ENCODE results near the gene TBC1D9.

Gene TBC1D9

GRCh38 chr4:140648716-140649308 lies 107.4 kb downstream of the TBC1D9 start:
- DNase-seq (ENCODE audit: low read depth): no peak

DNA sequence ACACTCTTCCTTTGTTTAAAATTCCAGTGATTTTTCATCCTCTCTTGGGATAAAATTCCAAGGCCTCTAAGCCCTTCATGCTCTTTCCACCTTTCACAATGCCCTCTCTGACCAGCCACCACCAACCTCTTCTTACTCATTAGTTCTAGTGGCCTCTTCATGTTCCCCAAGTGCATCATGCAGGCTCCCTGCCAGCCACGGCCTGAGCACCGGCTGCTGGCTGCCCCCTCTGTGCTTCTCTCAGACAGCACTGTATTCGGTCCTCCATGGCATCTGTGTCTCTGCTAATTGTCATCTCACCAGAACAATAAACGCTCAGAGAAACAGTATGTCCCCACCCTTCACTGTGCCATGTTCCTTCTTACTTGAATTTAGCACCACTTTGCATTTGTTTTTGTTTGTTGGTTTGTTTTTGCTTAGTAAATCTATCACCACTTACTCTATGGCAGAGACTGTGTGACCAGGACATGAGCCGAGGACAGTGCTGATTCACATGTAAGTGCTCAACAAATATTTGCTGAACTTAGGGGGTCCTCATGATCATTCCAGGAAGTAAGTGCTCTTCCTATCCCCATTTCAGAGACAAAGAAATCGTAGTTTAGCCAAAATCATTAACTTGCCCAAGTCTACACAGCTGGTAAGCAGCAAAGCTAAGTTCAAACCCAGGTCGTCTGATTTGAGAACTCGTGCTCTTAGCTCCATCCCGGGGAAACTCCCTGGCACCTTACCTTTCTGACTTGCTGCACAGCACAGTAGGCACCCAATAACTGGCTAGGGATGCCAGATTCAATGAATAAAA lies 110.4 kb downstream of the TBC1D9 start:
- no peak for DNase-seq (ENCODE audit: low read depth)

- DNase-seq (ENCODE audit: low read depth): no peak
These were observed 111.0 kb downstream of the TBC1D9 start for GRCh38 chr4:140645196-140645595.

DNA sequence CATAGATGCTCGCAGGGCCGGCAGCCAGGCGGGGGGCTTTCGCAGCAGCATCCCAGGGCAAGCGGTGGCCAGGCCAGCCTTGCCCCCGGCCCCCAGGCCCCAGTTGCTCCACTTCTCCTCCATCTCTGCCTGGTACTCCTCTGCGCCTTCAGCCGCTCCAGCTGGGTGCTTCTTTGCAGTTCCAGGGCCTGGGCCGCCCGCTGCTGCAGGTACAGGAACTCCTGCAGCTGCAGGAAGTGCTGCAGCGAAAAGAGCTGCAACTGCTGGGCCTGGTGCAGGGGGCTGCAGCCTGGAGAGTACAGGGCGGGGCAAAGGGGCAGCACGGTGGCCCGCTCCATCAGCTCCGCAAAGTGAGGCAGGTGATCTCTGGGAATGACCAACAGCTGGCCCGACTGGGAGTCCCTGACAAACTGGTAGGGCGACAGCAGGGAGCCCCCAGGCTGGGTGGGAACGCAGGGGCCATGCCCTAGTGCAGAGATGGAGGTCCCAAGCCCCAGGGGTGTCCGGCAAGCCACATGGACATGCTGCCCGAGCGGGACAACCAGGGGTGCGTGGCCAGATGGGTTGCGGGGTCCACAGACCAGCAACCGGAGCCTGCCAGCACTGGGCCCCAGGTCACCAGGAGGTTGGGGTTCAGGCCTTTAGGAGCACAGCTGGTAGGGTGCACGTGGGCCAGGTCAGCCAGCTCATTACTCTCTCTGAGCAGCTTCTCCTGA lies 111.6 kb downstream of the TBC1D9 start:
- DNase-seq (ENCODE audit: low read depth): no peak

- no peak for DNase-seq (ENCODE audit: low read depth)
These were observed 112.6 kb downstream of the TBC1D9 start for GRCh38 chr4:140643571-140644055.

DNA sequence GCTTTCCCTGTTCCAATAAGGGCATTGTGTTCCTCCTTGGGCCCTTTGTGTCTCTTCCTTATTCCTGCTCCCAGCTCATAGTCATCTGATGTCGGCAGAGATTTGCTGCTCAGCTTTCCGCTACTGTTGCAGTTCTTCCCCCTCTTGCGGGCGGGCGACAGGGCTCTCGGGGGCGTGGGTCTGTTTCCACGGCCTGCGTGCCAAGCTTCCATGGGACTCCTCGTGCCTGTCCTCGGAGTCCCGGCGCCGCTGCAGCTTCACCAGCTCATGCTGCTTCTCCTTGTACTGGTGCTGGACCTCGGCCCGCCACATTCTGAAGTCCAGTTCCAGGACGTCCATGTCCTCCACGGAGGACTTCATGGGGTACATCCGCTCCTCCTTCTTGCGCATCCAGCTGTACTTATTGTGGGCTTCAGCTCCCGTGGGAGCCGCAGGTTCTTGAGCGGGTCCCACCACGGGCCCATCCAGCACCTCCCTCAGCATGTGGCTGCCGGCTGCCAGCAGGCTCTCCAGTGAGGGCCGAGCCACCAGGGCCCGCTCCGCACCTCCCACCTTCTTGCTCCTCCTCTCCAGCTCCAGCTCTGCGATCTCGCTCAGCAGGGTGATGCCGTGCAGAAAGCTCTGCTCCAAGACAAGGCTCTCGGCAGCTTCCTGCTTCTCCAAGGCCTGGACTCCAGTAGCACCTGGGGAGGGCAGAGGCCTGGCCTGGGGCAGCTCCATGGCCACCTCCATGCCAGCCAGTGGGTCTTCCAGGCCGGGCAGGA lies 113.3 kb downstream of the TBC1D9 start:
- no peak for DNase-seq (ENCODE audit: low read depth)

GRCh38 chr4:140641789-140642439 lies 114.3 kb downstream of the TBC1D9 start:
- no peak for DNase-seq (ENCODE audit: low read depth)

DNA sequence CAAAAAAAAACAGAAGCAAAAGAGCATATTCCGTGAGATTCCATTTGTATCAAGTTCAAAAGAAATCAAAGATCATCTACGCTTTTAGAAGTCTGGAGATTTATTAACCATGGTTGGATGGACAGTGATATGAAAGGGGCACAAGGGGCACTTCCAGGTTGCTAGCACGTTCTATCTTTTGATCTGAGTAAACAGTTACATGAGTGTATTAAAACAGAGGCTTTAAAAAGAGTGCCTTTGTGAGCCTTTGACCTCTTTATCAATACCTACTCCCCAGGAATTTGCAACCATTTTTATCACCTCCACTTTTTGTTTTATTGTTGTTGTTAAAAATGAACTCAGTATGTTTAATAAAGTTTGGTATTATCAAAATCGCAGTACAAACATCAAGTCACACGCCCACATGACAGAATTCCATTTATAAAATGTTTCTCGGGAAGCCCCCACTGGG lies 115.1 kb downstream of the TBC1D9 start:
- DNase-seq (ENCODE audit: low read depth): no peak

GRCh38 chr4:140640150-140640748 lies 115.9 kb downstream of the TBC1D9 start:
- DNase-seq (ENCODE audit: low read depth): no peak

DNA sequence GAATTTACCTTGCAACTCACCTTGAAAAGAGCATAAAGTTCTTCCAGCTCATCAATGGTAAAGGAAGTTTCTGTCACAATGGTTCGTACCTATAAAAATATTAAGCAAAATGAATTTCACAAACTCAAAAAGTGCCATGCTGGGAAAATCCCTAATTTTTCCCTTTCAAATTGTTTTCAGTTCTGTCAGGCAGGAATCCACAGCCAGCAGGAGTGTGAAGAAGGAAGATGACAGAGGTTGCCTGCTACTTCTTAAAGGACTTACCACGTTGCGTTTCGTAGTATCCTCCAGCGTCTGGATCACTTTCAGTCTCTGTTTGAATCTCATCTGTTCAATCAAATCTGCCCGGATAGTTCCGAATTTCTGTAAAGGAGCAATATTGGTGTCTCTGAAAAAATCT lies 117.1 kb downstream of the TBC1D9 start:
- DNase-seq (ENCODE audit: low read depth): no peak

- peak; percentile 42 for DNase-seq (ENCODE audit: low read depth)
These were observed 118.3 kb downstream of the TBC1D9 start for GRCh38 chr4:140637836-140638235.

GRCh38 chr4:140635606-140636005 lies 120.6 kb downstream of the TBC1D9 start:
- peak; percentile 42 for DNase-seq (ENCODE audit: low read depth)

- DNase-seq (ENCODE audit: low read depth): no peak
These were observed 122.2 kb downstream of the TBC1D9 start for GRCh38 chr4:140633951-140634350.

DNA sequence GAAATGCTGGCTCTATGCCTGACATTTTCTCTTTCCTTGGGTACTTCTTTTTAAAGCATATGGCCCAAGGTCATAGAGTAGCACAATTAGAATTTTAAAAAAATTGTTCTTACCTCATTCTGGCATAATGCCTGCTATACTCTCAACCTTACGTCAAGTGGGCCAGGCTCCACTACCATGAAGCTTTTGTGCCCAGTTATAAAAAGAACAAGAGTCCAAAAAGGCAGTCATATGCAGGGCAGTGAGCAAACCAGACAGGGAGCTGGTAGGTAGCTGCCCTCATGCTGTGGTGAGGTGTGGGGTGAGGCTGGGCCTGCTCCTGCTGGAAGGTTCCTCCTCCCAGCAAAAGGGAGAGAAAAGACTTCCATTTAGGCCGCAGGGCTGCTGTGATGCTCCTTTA lies 123.1 kb downstream of the TBC1D9 start:
- DNase-seq (ENCODE audit: low read depth): no peak

- no peak for DNase-seq (ENCODE audit: low read depth)
These were observed 125.9 kb downstream of the TBC1D9 start for GRCh38 chr4:140630246-140630645.

- no peak for DNase-seq (ENCODE audit: low read depth)
These were observed 128.2 kb downstream of the TBC1D9 start for GRCh38 chr4:140628016-140628415.

GRCh38 chr4:140626661-140627376 lies 129.4 kb downstream of the TBC1D9 start:
- DNase-seq (ENCODE audit: low read depth): no peak

DNA sequence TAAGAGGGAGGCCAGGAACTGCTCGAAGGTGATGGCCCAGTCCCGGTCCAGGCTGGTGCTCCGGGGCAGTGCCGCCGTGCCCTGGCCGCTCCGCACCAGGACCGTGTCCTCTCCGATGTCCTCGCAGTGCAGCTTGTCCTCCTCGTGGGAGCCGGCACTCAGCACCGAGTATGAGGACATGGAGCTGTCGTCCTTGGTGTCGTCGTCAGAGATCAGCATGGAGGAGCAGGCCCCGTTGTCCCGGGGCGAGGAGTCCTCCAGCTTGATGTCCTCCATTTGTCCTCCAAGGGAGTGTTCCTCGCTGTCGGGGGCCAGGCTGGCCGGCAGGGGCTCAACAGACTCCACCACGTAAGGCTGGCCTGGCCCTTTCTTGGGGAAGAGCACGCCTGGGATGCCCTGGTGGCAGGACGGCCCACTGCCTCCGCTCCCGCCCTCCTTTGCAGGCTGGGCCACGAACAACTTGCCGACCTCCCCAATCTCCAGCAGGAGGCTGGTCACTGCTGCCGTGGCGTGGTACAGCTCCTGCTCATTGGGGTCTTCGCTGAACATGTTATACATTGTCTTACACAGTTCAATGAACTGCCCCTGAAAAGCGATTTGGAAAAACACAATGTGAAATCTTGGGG lies 133.7 kb downstream of the TBC1D9 start:
- DNase-seq (ENCODE audit: low read depth): no peak

- DNase-seq (ENCODE audit: low read depth): no peak
These were observed 135.0 kb downstream of the TBC1D9 start for GRCh38 chr4:140621161-140621560.
